ENCODE results near the gene LCLAT1. TPM values are rescaled to one million over a fixed set of nuclear protein-coding genes. Genes with fewer than 3 reads are reported as not detected.

Gene LCLAT1
- total RNA-seq, 1 experiment from 2014 or later, result 36.0 TPM

DNA sequence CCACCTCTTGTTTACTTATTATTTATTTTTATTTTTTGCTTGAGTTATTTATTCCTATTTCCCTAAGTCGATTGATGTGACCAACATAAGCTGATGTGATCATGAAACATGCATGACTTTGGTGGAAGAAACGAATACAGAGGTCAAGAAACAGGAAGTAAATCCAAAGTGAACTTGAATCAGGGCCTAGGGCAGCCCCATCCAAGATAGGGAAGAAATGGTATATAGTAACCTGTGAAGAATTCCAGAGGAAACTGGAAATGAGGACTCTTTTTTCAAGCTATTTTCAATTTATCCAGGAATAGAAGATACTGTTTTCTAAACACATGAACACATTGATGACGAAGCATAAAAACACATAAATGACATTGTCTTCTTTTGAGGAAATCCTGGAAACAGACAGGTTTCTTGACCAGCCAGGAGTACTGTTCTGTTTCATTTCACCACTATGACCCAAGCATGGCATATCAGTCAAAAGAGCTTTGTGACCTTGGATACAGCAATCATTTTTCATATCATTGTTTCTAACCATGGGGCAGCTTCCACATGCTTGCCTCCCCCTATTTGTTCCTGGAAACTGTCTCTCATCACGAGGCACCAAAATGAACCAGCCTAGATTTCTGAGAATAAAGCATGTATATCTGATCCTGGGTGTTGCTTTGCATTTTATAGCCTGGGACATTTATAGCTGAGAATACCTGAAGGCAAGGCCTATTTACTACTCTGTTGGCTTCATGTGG lies 9.1 kb upstream of the LCLAT1 start:
- ChIA-PET POLR2A (no interaction called here), CTCF (no interaction called here)
- no peaks in the 10 kb centered on the region for H3K36me3 ChIP-seq (ENCODE audit: control insufficient read depth, insufficient read depth, low read length)

DNA sequence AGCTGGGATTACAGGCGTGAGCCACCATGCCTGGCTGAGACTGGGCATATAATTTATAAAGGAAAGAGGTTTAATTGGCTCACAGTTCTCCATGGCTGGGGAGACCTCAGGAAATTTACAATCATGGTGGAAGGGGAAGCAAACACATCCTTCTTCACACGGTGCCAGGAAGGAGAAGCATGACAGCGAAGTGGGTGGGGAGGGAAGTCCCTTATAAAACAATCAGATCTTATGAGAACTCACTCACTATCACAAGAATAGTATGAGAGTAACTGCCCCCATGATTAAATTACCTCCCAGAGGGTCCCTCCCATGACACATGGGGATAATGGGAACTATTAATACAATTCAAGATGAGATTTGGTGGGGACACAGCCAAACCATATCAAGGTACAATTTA lies 7.8 kb upstream of the LCLAT1 start:
- in situ Hi-C loops (cut with HindIII; ENCODE audit: low pct_unique_long_range_greater_than_20kb, low sequenced_read_pairs), result no loop called here
- ChIA-PET CTCF (no interaction called here), POLR2A (no interaction called here)
- H3K4me3 ChIP-seq (ENCODE audit: low read depth in 2 of 2, low read length in 2 of 2), result no peak overlapping the region
- intact Hi-C loops (cut with micrococcal nuclease; ENCODE audit: unreplicated experiment), result no loop called here
- no peak overlapping the region for H3K27ac ChIP-seq (ENCODE audit: low read length)
- no peak for ATAC-seq
- no peaks in the 10 kb centered on the region for H3K9me3 ChIP-seq (ENCODE audit: control insufficient read depth, insufficient read depth, low read depth, low read length)
- BruUV-seq (replicated peaks), result no TSS peak
- TF ChIP-seq TCF7L2 (IDR thresholded peaks at IDR 0.05; ENCODE audit: low read depth, low read length) (no peak), POLR2AphosphoS5 (IDR thresholded peaks at IDR 0.05; ENCODE audit: low read depth, low read length) (no peak), SIN3A (IDR thresholded peaks at IDR 0.05; ENCODE audit: borderline replicate concordance, insufficient read depth, low read depth, low read length) (no peak)
- TF ChIP-seq, protein P1, sequence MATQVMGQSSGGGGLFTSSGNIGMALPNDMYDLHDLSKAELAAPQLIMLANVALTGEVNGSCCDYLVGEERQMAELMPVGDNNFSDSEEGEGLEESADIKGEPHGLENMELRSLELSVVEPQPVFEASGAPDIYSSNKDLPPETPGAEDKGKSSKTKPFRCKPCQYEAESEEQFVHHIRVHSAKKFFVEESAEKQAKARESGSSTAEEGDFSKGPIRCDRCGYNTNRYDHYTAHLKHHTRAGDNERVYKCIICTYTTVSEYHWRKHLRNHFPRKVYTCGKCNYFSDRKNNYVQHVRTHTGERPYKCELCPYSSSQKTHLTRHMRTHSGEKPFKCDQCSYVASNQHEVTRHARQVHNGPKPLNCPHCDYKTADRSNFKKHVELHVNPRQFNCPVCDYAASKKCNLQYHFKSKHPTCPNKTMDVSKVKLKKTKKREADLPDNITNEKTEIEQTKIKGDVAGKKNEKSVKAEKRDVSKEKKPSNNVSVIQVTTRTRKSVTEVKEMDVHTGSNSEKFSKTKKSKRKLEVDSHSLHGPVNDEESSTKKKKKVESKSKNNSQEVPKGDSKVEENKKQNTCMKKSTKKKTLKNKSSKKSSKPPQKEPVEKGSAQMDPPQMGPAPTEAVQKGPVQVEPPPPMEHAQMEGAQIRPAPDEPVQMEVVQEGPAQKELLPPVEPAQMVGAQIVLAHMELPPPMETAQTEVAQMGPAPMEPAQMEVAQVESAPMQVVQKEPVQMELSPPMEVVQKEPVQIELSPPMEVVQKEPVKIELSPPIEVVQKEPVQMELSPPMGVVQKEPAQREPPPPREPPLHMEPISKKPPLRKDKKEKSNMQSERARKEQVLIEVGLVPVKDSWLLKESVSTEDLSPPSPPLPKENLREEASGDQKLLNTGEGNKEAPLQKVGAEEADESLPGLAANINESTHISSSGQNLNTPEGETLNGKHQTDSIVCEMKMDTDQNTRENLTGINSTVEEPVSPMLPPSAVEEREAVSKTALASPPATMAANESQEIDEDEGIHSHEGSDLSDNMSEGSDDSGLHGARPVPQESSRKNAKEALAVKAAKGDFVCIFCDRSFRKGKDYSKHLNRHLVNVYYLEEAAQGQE (IDR thresholded peaks at IDR 0.05; ENCODE audit: insufficient read depth in 1 of 2, low read depth in 2 of 2, low read length in 1 of 2), result no peak
- TF ChIP-seq, protein P2, sequence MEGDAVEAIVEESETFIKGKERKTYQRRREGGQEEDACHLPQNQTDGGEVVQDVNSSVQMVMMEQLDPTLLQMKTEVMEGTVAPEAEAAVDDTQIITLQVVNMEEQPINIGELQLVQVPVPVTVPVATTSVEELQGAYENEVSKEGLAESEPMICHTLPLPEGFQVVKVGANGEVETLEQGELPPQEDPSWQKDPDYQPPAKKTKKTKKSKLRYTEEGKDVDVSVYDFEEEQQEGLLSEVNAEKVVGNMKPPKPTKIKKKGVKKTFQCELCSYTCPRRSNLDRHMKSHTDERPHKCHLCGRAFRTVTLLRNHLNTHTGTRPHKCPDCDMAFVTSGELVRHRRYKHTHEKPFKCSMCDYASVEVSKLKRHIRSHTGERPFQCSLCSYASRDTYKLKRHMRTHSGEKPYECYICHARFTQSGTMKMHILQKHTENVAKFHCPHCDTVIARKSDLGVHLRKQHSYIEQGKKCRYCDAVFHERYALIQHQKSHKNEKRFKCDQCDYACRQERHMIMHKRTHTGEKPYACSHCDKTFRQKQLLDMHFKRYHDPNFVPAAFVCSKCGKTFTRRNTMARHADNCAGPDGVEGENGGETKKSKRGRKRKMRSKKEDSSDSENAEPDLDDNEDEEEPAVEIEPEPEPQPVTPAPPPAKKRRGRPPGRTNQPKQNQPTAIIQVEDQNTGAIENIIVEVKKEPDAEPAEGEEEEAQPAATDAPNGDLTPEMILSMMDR (IDR thresholded peaks at IDR 0.05), result no peak
- H3K4me1 ChIP-seq (ENCODE audit: control insufficient read depth, insufficient read depth, low read length), result no peaks in the 10 kb centered on the region
- DNase-seq (ENCODE audit: low read depth, low spot score), result no peak
- H3K36me3 ChIP-seq (ENCODE audit: control insufficient read depth, insufficient read depth, low read length), result no peaks in the 10 kb centered on the region
- H3K27me3 ChIP-seq (ENCODE audit: control insufficient read depth, insufficient read depth, low read length), result no peaks in the 10 kb centered on the region

More for the DNA sequence above, 9.1 kb upstream of the LCLAT1 start:
- H3K4me1 ChIP-seq (ENCODE audit: control insufficient read depth, insufficient read depth, low read length), result no peaks in the 10 kb centered on the region
- DNase-seq (ENCODE audit: low read depth, low spot score) (no peak), ATAC-seq (no peak)
- in situ Hi-C loops (cut with HindIII; ENCODE audit: low pct_unique_long_range_greater_than_20kb, low sequenced_read_pairs) (no loop called here), intact Hi-C loops (cut with micrococcal nuclease; ENCODE audit: unreplicated experiment) (no loop called here)
- H3K27ac ChIP-seq (ENCODE audit: low read length), result no peak overlapping the region
- no peaks in the 10 kb centered on the region for H3K9me3 ChIP-seq (ENCODE audit: control insufficient read depth, insufficient read depth, low read depth, low read length)
- no peak for TF ChIP-seq POLR2AphosphoS5 (IDR thresholded peaks at IDR 0.05; ENCODE audit: low read depth, low read length)
- TF ChIP-seq SIN3A (IDR thresholded peaks at IDR 0.05; ENCODE audit: borderline replicate concordance, insufficient read depth, low read depth, low read length), result no peak
- no peak for TF ChIP-seq TCF7L2 (IDR thresholded peaks at IDR 0.05; ENCODE audit: low read depth, low read length)
- TF ChIP-seq, protein P1 (IDR thresholded peaks at IDR 0.05; ENCODE audit: insufficient read depth in 1 of 2, low read depth in 2 of 2, low read length in 1 of 2), result no peak
- TF ChIP-seq, protein P2 (IDR thresholded peaks at IDR 0.05), result no peak
- BruUV-seq (replicated peaks), result no TSS peak
- H3K27me3 ChIP-seq (ENCODE audit: control insufficient read depth, insufficient read depth, low read length), result no peaks in the 10 kb centered on the region
- no peak overlapping the region for H3K4me3 ChIP-seq (ENCODE audit: low read depth in 2 of 2, low read length in 2 of 2)
